Medulla oblongata (tissue), 1 donor: Measurements from ENCODE around the gene PON3.

Source experiments
- DNase-seq: peaks from one replicate; pipeline ENCODE4 v3.0.0-alpha.2; 2015; ENCODE audit errors: extremely low spot score

PON3 gene

GRCh38 chr7:95340491-95340890 is 55.7 kb downstream of the PON3 start:
- no peak for DNase-seq

- no peak for DNase-seq
These were observed 57.3 kb downstream of the PON3 start for GRCh38 chr7:95338832-95339231.

- no peak for DNase-seq
These were observed 61.1 kb downstream of the PON3 start for GRCh38 chr7:95335093-95335492.

DNA sequence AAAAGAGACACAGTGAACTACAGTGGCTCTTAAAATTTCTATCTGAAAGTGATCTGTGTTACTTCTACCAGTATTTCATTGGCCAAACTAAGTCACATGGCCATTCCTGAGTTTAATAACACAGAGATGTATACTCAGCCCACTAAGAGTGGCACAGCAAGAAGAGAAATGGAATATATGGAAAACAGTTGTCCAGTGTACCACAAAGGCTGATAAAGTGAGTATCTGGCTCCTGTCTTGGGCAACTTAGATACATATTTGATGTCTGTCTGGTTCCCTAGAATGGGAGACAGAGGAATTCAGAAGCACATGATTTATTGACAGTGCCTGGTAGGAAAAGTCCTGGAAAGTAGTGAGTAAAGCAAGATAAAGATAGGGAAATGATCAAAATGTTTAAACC is 61.7 kb downstream of the PON3 start:
- DNase-seq, result no peak

GRCh38 chr7:95330961-95331337 is 65.2 kb downstream of the PON3 start:
- peak; percentile 2 for DNase-seq

- peak; percentile 33 for DNase-seq
These were observed 65.8 kb downstream of the PON3 start for GRCh38 chr7:95330204-95330960.

- no peak for DNase-seq
These were observed 68.8 kb downstream of the PON3 start for GRCh38 chr7:95327356-95327755.

DNA sequence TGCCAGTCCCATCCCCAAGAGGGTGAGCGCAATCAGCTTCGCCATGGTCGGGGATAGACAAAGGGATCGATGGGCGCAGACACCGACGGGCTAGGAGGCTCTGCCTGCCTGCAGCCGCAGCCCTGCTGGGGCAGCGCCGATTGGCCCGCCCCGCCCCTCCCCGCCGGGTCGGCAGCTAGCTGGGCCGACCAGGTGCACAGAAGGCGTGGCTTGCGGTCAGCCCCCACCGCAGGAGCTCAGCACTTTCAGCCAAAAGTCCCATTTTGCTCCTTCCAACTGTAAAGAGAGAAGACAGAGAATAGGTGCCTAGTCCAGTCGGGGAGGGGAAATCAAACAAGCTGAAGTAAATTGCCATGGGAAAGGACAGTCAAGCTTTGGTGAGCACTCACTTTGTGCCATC is 71.7 kb downstream of the PON3 start, which contains the start of gene PON1:
Gene PON1 (minus strand): TSS at position 102 of the 400 bp plus-strand sequence. CDS start 57 bp downstream, at position 45.
- no peak for DNase-seq

DNA sequence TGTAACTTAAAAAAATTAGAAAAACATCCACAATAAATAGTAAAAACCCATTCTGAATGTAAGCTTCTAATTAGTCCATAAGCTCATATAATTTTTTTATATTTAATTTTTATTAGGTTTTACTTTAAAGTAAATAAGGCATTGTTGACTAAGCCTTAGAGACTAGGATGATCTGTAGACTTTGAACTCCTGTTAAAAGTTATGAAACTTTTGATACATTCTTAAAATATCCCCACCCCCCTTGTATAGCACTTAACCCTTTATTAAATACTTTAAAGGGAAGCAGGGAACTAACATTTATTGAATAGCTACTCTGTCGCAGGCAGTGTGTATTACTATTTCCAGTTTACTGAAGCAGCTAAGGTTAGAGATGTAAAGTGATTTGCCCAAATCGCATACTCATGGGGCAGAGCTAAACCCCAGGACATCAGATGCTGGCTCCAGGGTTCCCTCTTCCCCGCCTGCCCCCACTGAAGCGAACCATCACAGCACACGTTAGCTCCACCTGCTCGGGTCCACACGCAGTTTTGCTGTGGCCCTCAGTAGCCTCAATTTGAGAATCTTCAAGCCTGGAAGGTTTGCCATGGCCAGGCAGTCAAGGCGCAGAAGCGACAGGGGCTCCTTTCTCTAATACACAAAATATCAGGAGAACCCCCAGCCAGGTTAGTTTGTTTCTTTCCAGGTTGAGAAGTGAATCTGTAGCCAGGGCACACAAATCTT is 72.6 kb downstream of the PON3 start:
- no peak for DNase-seq

GRCh38 chr7:95322854-95323253 is 73.3 kb downstream of the PON3 start:
- no peak for DNase-seq

DNA sequence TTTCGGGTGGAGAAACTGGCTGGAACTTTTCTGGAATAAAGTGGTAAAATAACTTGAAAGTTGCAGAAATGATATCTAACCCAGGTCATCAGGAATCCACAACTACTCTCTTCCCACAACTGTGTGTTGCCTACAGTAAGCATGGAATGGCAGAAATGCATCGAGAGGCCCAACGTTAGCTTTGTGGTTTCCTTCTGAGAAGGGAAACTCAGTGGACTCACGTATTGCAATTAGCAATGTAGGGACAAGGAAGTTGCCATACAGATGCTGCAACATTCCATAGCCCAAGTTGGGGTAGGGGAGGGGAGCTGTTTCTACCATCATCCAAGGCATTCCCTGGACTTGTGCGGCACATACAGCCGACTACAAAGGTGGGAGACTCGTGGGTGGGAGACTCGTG is 73.8 kb downstream of the PON3 start:
- DNase-seq, result no peak

GRCh38 chr7:95321720-95322119 is 74.5 kb downstream of the PON3 start:
- no peak for DNase-seq

DNA sequence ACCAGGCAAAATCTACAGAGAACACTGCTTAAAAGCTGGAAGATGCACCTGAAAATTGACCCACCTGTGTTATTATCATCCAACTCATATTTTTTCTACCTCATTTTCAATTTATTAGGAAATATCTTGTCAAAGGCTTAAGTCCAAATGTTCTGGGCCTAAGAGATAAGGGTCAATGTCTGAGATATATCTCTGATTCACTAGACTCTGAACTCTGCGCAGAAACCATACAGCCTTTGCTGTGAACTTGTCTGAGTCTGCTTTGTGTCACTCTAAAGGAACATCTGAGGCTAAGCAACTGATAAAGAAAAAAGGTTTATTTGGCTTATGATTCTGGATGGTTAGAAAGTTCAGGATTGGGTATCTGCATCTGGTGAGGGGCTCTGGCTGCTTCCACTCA is 75.5 kb downstream of the PON3 start:
- DNase-seq, result no peak

GRCh38 chr7:95319570-95319969 is 76.6 kb downstream of the PON3 start:
- no peak for DNase-seq

- no peak for DNase-seq
These were observed 77.6 kb downstream of the PON3 start for GRCh38 chr7:95318501-95319100.

GRCh38 chr7:95317966-95318365 is 78.2 kb downstream of the PON3 start:
- DNase-seq, result no peak

DNA sequence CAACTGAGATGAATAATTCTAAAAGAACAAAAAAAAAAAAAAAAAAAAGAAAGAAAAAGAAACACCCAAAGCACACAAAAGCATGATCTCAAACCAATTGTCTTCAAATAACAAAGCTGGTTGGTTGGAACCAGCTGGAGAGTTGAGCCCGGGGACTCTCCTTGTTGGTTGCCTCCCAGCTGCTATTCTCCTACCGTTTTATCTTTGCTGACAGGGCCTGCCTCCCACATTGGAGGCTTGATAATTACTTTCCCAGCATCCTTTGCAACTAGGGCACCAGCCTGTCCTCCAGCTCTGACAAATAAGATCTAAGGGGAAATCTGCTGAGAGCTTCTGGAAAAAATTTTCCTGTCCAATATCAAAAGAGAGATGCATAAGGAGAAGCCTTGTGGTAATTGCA is 78.6 kb downstream of the PON3 start:
- no peak for DNase-seq

GRCh38 chr7:95316588-95316987 is 79.6 kb downstream of the PON3 start:
- peak; percentile 8 for DNase-seq

DNA sequence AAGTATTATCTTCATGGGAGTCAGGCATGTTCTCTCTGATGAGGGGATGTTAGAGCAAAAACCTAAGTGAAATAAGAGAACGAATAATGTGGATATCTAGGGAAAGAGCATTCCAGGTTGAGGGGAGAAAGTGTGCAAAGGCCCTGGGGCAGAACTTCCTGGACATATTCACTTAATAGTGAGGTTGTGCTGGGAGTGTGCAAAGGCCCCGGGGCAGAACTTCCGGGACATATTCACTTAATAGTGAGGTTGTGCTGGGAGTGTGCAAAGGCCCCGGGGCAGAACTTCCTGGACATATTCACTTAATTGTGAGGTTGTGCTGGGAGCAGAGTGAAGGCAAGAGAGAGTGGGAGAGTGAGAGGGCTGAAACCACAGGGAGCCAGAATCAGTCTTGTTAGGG is 83.6 kb downstream of the PON3 start:
- DNase-seq, result no peak

DNA sequence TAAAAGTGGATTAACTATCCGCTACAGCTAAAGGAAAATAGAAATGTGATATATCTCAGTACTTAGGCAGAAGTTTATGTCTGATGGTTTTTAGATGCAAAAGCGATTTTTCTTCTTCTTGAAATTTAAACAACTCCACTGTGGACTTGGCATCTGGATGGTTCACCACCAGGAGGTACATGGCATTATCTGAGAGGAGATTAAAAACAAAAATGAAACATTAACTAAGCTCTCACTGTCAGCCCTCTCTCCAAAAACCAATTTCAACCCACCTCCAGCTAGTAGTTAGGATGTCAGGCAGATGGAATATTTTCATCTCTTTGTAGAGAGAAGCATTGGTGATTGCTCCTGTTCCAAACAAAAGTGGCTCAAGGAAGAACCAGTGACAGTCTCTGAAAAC is 84.8 kb downstream of the PON3 start:
- no peak for DNase-seq

DNA sequence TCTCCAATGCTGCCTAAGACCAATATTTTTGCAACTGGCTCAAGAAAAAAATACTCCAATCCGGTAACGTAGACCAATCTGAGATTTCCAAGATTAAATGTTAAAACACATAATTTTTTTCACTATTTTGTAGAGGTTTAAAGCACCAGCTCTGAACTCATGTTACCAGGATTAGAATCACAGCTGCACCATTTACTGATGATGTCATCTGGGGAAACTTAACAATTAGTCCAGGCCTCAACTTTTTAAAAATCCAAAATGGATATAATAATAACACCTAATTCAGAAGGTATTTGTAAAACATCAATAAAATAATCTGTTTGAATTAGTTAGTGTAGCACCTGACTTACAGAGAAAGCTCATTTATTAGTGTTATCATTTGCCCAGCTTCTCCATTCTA is 86.2 kb downstream of the PON3 start:
- DNase-seq, result no peak
